Parathyroid adenoma (tissue), 2 donors: ENCODE measurements around the gene AUH.

Experiments used
- H2AFZ ChIP-seq: fragments of 300-600 bp; sonication (generic); one replicate; pipeline ENCODE4 v1.7.0; 2017; ENCODE audit warnings: antibody characterized with exemption, mild to moderate bottlenecking
- H3K27ac ChIP-seq: fragments of 300-600 bp; sonication (generic); one replicate; pipeline ENCODE4 v1.7.0; 2017
- H3K27me3 ChIP-seq: fragments of 300-600 bp; sonication (generic); one replicate; pipeline ENCODE4 v1.7.0; 2017; ENCODE audit warnings: low read length; ENCODE audit not compliant: control insufficient read depth, insufficient read depth
- H3K36me3 ChIP-seq: fragments of 300-600 bp; sonication (generic); one replicate; pipeline ENCODE4 v1.7.0; 2017; ENCODE audit warnings: low read length; ENCODE audit not compliant: control insufficient read depth, insufficient read depth
- H3K4me1 ChIP-seq: fragments of 300-600 bp; sonication (generic); one replicate; pipeline ENCODE4 v1.7.0; 2017; ENCODE audit warnings: control low read depth
- H3K4me2 ChIP-seq: fragments of 300-600 bp; sonication (generic); one replicate; pipeline ENCODE4 v1.7.0; 2017; ENCODE audit warnings: low read length
- H3K4me3 ChIP-seq: fragments of 300-600 bp; sonication (generic); one replicate; pipeline ENCODE4 v1.7.0; 2017; ENCODE audit warnings: low read depth, low read length
- H3K79me2 ChIP-seq: fragments of 300-600 bp; sonication (generic); one replicate; pipeline ENCODE4 v1.7.0; 2017; ENCODE audit warnings: control low read depth
- H3K9ac ChIP-seq: fragments of 300-600 bp; sonication (generic); one replicate; pipeline ENCODE4 v1.7.0; 2017; ENCODE audit warnings: mild to moderate bottlenecking
- H3K9me3 ChIP-seq: fragments of 300-600 bp; sonication (generic); one replicate; pipeline ENCODE4 v1.7.0; 2017; ENCODE audit warnings: low read length; ENCODE audit not compliant: control insufficient read depth
- TF ChIP-seq, protein P1 (sequence below): fragments of 300-600 bp; sonication (generic); IDR thresholded peaks from one replicate; pipeline ENCODE4 v1.7.0; 2017; ENCODE audit warnings: antibody characterized with exemption, mild to moderate bottlenecking
- donor health status: primary hyperparathyroidism.

Gene AUH

DNA sequence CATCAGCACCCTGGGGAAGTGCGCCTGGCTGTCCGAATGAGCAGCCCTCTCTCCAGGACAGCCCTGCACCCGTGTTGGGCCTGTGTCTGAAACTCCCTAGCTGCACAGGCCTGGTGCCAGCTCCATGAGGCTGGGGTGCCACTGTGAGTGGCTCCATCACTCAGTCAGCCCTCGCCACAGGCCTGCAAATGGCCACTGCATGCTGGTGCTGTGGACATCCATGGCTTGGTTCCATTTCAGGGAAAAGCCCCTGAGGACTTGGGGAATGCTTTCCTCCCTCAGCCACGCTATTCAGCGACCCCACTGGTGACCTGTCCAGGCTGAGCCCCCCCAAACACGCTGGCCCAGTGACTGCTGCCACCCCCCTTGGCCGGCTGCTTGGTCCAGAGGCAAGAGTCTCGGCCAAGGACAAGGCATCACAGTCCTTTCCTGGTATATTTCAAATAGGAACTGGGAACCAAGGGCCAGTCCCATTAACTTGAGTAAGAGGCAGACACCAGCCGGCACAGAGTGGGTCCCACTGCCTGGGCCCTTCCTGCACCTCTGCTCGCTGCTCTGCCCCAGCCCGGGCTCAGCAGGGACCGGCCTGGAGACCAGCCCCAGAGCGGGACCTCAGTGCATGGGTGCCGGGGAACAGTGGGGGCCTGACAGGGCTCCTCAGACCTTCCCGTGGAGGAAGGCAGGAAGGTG, 181.3 kb downstream of the AUH start:
- Histone ChIP-seq H3K36me3 (no peaks in the 10 kb centered on the region), H3K79me2 (no peaks in the 10 kb centered on the region), H3K4me3 (no peak overlapping the region), H3K9me3 (no peaks in the 10 kb centered on the region), H3K27ac (no peak overlapping the region), H3K4me1 (no peaks in the 10 kb centered on the region), H3K27me3 (no peaks in the 10 kb centered on the region), H3K4me2 (no peak overlapping the region), H2AFZ (no peak overlapping the region), H3K9ac (no peak overlapping the region)
- TF ChIP-seq, protein P1, sequence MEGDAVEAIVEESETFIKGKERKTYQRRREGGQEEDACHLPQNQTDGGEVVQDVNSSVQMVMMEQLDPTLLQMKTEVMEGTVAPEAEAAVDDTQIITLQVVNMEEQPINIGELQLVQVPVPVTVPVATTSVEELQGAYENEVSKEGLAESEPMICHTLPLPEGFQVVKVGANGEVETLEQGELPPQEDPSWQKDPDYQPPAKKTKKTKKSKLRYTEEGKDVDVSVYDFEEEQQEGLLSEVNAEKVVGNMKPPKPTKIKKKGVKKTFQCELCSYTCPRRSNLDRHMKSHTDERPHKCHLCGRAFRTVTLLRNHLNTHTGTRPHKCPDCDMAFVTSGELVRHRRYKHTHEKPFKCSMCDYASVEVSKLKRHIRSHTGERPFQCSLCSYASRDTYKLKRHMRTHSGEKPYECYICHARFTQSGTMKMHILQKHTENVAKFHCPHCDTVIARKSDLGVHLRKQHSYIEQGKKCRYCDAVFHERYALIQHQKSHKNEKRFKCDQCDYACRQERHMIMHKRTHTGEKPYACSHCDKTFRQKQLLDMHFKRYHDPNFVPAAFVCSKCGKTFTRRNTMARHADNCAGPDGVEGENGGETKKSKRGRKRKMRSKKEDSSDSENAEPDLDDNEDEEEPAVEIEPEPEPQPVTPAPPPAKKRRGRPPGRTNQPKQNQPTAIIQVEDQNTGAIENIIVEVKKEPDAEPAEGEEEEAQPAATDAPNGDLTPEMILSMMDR = no peak

DNA sequence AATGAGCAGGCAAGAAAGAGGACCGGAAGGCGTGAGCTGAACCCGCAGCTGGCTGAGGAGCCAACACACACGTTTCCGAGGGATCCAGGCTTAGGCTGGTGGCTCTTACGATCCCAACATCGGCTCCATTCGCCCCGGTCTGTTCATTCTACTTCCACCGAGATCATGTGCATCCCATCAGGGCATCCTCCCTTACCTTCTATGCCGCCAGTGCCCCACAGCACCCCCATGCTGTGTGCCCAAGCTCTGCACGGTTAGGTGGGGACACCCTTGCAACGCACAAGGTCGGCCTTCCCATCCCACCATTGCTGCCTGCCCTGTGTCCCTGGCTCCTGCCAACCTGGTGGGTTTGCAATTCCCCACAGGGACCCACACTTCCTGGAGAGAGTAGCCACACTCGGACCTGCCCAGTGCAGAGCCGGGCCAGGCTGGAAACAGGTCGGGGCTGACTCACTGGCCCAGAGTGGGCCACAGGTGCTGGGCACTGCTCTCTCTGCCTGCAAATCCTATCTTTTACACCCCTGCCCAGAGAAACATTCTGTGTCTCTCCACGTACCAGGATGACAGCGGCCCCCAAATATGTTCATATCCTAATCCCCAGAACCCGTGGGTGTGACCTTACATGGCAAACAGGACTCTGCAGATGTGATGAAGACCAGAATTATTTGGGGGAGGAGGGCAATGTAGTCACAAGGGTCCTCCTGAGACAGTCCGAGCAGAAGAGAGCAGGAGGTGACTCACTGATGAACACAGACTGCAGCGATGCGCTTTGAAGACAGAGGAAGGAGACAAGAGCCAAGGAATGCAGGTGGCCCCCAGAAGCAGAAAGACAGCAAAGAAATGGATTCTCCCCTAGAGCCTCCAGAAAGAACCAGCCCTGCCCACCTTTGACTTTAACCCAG, 182.2 kb downstream of the AUH start:
- Histone ChIP-seq H3K27ac (no peak overlapping the region), H3K9me3 (no peaks in the 10 kb centered on the region), H3K27me3 (no peaks in the 10 kb centered on the region), H3K79me2 (no peaks in the 10 kb centered on the region), H3K9ac (no peak overlapping the region), H2AFZ (no peak overlapping the region), H3K36me3 (no peaks in the 10 kb centered on the region), H3K4me3 (no peak overlapping the region), H3K4me1 (no peaks in the 10 kb centered on the region), H3K4me2 (no peak overlapping the region)
- TF ChIP-seq, protein P1 = no peak

DNA sequence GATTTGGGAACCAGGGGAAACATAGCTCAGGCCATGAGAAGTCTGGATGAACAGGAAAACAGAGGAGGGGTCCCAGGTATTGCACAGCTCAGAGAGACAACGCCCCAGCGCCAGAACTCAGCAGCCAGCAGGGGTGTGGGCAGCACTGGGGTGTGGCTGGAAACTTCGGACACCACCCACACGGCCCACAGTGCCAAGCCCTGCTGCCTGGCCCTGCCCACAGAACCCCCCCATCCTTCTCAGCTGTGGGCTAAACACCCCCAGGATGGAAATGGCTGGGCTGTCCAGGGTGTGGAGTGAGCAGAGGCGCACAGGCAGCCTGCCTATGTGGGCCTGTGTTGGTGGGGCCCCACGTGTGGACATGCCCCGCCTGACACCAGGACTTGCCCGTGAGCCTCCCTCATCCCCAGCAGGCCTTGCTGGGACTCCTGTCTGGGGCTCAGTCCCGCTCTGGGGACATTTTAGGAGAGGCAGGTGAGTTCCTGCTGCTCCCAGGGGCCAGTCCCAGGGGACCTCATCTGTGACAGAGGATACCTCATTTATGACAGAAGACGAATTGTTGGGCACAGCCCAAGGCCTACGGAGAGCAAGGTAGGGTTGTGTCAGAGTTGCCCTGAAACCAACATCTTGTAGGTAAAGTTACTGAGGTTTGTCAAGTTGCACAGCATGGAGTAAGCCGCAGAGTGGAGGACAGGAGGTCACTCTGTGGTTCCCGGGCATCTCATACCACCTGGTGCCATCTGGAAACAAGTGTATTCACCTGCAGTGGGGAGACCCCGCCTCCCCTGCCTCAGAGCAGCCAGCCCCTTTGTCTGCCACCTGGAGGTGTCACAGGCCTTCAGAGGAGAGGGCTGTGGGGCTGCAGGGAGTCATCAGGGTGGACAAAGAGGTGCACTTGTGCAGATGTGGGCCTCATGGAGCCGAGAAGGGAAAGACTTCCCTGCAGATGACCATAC, 183.2 kb downstream of the AUH start:
- H3K9ac ChIP-seq = no peak overlapping the region

DNA sequence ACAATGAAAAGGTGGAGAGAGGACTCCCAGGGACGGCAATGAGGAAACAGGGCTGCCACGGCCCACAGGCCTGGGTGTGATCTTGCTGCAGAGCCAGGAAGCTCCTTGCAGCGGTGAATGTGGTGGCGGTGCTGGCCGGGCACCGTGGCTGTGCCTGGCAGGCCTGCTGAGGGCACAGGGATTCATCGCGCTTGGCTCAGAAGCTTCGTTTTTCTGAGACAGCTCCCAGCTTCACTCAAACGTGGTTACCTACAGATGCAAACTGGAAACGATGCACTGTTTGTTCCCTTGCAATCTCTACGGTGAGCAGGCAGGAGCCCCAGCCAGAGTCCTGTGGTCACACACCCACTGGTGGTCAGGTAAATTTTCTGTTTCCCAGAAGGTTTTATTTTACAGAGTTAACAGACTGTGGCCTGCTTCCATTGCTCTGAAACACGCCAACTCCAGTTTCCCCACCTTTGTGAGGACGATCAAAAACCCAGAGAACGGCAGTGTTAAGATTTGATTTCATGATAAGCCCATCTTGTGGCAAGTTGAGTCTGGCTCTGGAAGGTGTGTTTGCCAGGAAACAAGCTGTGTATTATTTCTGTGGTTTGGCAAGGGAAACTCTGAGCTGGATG, 183.9 kb downstream of the AUH start:
- Histone ChIP-seq H3K36me3 (no peaks in the 10 kb centered on the region), H3K79me2 (no peaks in the 10 kb centered on the region), H3K4me2 (no peak overlapping the region), H3K27me3 (no peaks in the 10 kb centered on the region), H2AFZ (no peak overlapping the region), H3K27ac (no peak overlapping the region), H3K4me1 (no peaks in the 10 kb centered on the region), H3K4me3 (no peak overlapping the region), H3K9me3 (no peaks in the 10 kb centered on the region), H3K9ac (no peak overlapping the region)
- TF ChIP-seq, protein P1 = no peak

More for the DNA sequence above, 183.2 kb downstream of the AUH start:
- no peaks in the 10 kb centered on the region for H3K9me3 ChIP-seq
- no peaks in the 10 kb centered on the region for H3K27me3 ChIP-seq
- no peak overlapping the region for H3K4me2 ChIP-seq
- TF ChIP-seq, protein P1 = no peak
- H3K4me3 ChIP-seq = no peak overlapping the region
- no peak overlapping the region for H2AFZ ChIP-seq
- no peaks in the 10 kb centered on the region for H3K79me2 ChIP-seq
- H3K27ac ChIP-seq = no peak overlapping the region
- no peaks in the 10 kb centered on the region for H3K4me1 ChIP-seq
- H3K36me3 ChIP-seq = no peaks in the 10 kb centered on the region
